SK-N-MC (cell line): ENCODE measurements around the gene FUT9.

Source experiments
- EZH2 ChIP-seq: fragments of 200-600 bp; sonication (generic); IDR thresholded peaks from one replicate; pipeline ENCODE4 v1.6.1; 2017; ENCODE audit warnings: antibody characterized with exemption
- FOXP2 ChIP-seq: optimal IDR thresholded peaks from 2 replicates; pipeline ENCODE3; 2011; ENCODE audit warnings: mild to moderate bottlenecking, moderate library complexity; ENCODE audit not compliant: insufficient read depth; ENCODE audit errors: extremely low read length, control extremely low read depth
- POLR2AphosphoS5 ChIP-seq: IDR thresholded peaks from 2 replicates; pipeline ENCODE4 v1.6.1; 2012; ENCODE audit warnings: mild to moderate bottlenecking, low read depth, low read length, borderline replicate concordance

GRCh38 chr6:96065213-96065612, 49.4 kb downstream of the FUT9 start:
- TF ChIP-seq POLR2AphosphoS5 = no peak
- no peak for TF ChIP-seq EZH2
- TF ChIP-seq FOXP2 = no peak
